ENCODE data around the gene NEGR1. TPM values are rescaled to one million over a fixed set of nuclear protein-coding genes. Genes with fewer than 3 reads are reported as not detected.

The NEGR1 gene
- total and polyA plus RNA-seq, 7 donors, result 0.69 to 69.2 (median 42.5) TPM

DNA sequence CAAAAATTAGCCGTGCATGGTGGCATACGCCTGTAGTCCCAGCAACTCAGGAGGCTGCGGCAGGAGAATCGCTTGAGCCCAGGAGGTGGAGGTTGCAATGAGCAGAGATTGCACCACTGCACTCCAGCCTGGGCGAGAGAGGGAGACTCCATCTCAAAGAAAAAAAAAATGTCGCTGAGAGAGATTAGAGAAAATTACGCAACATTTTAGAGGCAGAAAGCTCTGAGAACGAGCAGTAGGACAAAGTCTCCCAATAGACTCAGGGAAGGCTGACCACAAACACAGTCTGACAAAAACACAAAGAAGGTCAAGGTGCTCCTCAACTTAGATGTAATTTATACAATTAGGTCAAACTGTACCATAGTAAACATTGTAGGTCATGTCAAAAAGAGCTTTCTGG lies 833.9 kb downstream of the NEGR1 start:
- no peaks in the 10 kb centered on the region for H3K4me1 ChIP-seq
- no peak for TF ChIP-seq POLR2A (IDR thresholded peaks at IDR 0.05)
- TF ChIP-seq CTCF (IDR thresholded peaks at IDR 0.05), result no peak
- no peak for TF ChIP-seq EP300 (IDR thresholded peaks at IDR 0.05)
- TF ChIP-seq POLR2AphosphoS5 (IDR thresholded peaks at IDR 0.05), result no peak
- 80% methylated on average over 8 of the region's 8 CpGs for WGBS, 2 donors
- H3K9me3 ChIP-seq, result no peaks in the 10 kb centered on the region
- no peaks in the 10 kb centered on the region for H3K36me3 ChIP-seq
- no peak for DNase-seq
- H3K27me3 ChIP-seq, result no peaks in the 10 kb centered on the region
- intact Hi-C loops (cut with DNase I), result no loop called here
- H3K27ac ChIP-seq, result no peak overlapping the region
- no peak overlapping the region for H3K4me3 ChIP-seq

- Histone ChIP-seq H3K27me3 (no peaks in the 10 kb centered on the region), H3K9me3 (no peaks in the 10 kb centered on the region), H3K36me3 (no peaks in the 10 kb centered on the region), H3K27ac (no peak overlapping the region), H3K4me3 (no peak overlapping the region), H3K4me1 (no peaks in the 10 kb centered on the region)
- no peak for TF ChIP-seq EP300 (IDR thresholded peaks at IDR 0.05)
- no peak for DNase-seq
- intact Hi-C loops (cut with DNase I), result no loop called here
- 83 to 91% methylated on average over 2 of the region's 2 CpGs for WGBS, 2 donors
Observed at GRCh38 chr1:71438626-71439025, 843.7 kb downstream of the NEGR1 start.

DNA sequence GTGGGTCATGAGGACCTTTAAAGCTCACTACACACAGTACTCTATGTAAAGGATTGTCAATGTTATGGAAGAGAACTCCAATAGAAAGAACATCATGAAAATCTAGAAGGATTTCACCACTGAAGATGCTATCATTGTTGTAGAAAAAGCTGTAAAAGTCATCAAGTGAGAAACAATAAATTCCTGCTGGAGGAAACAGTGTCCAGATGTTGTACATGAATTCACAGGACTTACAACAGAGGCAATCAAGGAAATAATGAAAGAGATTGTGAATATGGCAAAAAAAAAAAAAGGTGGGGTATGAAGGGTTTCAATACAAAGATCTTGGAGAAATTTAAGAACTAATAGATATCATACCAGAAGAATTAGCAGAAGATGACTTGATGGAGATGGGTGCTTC lies 846.4 kb downstream of the NEGR1 start:
- no peaks in the 10 kb centered on the region for H3K4me1 ChIP-seq
- H3K36me3 ChIP-seq, result no peaks in the 10 kb centered on the region
- H3K27ac ChIP-seq, result no peak overlapping the region
- H3K27me3 ChIP-seq, result no peaks in the 10 kb centered on the region
- intact Hi-C loops (cut with DNase I), result no loop called here
- no peaks in the 10 kb centered on the region for H3K9me3 ChIP-seq
- DNase-seq, result no peak
- TF ChIP-seq EP300 (IDR thresholded peaks at IDR 0.05), result no peak
- no peak for TF ChIP-seq POLR2A (IDR thresholded peaks at IDR 0.05)
- TF ChIP-seq CTCF (IDR thresholded peaks at IDR 0.05), result no peak
- TF ChIP-seq POLR2AphosphoS5 (IDR thresholded peaks at IDR 0.05), result no peak
- H3K4me3 ChIP-seq, result no peak overlapping the region

DNA sequence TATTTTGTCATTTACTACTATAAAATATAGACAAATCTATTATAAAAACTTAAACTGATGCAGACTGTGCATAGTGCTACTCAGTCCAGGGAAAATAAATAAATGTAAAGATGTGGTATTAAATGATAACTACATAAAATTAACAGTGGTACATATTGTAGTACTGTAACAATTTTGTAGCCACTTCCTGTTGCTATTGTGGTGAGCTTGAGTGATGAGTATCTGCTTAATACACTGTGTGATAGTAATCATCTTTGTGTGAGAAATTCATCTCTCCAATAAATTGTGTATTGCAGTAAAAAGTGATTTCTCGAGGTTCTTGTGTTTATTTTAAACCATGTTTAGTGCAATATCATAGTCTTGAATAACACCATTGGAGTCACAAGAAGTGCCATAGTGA lies 848.1 kb downstream of the NEGR1 start:
- Histone ChIP-seq H3K4me1 (no peaks in the 10 kb centered on the region), H3K4me3 (no peak overlapping the region), H3K27me3 (no peaks in the 10 kb centered on the region), H3K27ac (no peak overlapping the region), H3K9me3 (no peaks in the 10 kb centered on the region), H3K36me3 (no peaks in the 10 kb centered on the region)
- DNase-seq, result no peak
- intact Hi-C loops (cut with DNase I), result no loop called here
- WGBS, 2 donors, result 78 to 85% methylated on average over 1 of the region's 1 CpG
- no peak for TF ChIP-seq CTCF (IDR thresholded peaks at IDR 0.05)
- TF ChIP-seq POLR2A (IDR thresholded peaks at IDR 0.05), result no peak
- TF ChIP-seq EP300 (IDR thresholded peaks at IDR 0.05), result no peak
- no peak for TF ChIP-seq POLR2AphosphoS5 (IDR thresholded peaks at IDR 0.05)

- intact Hi-C loops (cut with DNase I), result no loop called here
- H3K4me1 ChIP-seq, result no peaks in the 10 kb centered on the region
- no peaks in the 10 kb centered on the region for H3K27me3 ChIP-seq
- no peak overlapping the region for H3K4me3 ChIP-seq
- no peaks in the 10 kb centered on the region for H3K9me3 ChIP-seq
- H3K27ac ChIP-seq, result no peak overlapping the region
- 7 to 54% methylated on average over 1 of the region's 1 CpG for WGBS, 2 donors
- DNase-seq, result no peak
- H3K36me3 ChIP-seq, result no peaks in the 10 kb centered on the region
- TF ChIP-seq POLR2A (IDR thresholded peaks at IDR 0.05) (no peak), EP300 (IDR thresholded peaks at IDR 0.05) (no peak), CTCF (IDR thresholded peaks at IDR 0.05) (no peak), POLR2AphosphoS5 (IDR thresholded peaks at IDR 0.05) (no peak)
Observed at GRCh38 chr1:71428029-71428428, 854.3 kb downstream of the NEGR1 start.
